Measurements from ENCODE around the gene ARSJ.

Gene ARSJ

DNA sequence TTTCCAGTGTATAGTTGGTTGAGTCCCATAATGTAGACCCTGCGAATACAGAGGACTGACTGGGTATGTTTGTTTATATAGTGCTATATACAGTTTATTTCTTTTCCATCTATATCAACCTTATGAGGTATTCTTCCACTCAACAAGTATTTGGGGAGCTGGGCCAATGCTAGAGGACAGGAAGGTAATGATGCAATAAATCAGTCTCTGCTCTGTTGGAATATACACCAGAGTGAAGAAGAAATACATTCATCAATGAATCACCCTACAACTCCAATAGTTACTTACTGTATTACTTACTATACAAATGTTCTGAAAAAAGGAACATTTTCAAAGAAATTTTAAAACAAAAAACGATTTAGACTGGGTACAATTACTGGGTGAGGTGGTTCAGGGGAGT is 2.1 kb upstream of the ARSJ start:
- Histone ChIP-seq H3K9me3 (ENCODE audit: control insufficient read depth, insufficient read depth, low read length) (no peaks in the 10 kb centered on the region), H3K27me3 (ENCODE audit: control insufficient read depth, insufficient read depth, low read length) (peaks cover 20% of the 10 kb centered on the region), H3K4me1 (ENCODE audit: control insufficient read depth, insufficient read depth, low read length) (peaks cover 6% of the 10 kb centered on the region), H3K4me3 (ENCODE audit: low read depth, low read length) (no peak overlapping the region), H3K36me3 (ENCODE audit: control insufficient read depth, insufficient read depth, low read length) (no peaks in the 10 kb centered on the region), H3K9ac (ENCODE audit: low read depth, low read length) (no peak overlapping the region)

- Histone ChIP-seq H3K27me3 (ENCODE audit: control insufficient read depth, insufficient read depth, low read length) (peaks cover 20% of the 10 kb centered on the region), H3K36me3 (ENCODE audit: control insufficient read depth, insufficient read depth, low read length) (no peaks in the 10 kb centered on the region), H3K9ac (ENCODE audit: low read depth, low read length) (peak overlapping the region; percentile 62), H3K4me1 (ENCODE audit: control insufficient read depth, insufficient read depth, low read length) (peaks cover 6% of the 10 kb centered on the region), H3K4me3 (ENCODE audit: low read depth, low read length) (peak overlapping the region; percentile 78), H3K9me3 (ENCODE audit: control insufficient read depth, insufficient read depth, low read length) (no peaks in the 10 kb centered on the region)
Observed at GRCh38 chr4:113979905-113980615, 613 bp upstream of the ARSJ start.

DNA sequence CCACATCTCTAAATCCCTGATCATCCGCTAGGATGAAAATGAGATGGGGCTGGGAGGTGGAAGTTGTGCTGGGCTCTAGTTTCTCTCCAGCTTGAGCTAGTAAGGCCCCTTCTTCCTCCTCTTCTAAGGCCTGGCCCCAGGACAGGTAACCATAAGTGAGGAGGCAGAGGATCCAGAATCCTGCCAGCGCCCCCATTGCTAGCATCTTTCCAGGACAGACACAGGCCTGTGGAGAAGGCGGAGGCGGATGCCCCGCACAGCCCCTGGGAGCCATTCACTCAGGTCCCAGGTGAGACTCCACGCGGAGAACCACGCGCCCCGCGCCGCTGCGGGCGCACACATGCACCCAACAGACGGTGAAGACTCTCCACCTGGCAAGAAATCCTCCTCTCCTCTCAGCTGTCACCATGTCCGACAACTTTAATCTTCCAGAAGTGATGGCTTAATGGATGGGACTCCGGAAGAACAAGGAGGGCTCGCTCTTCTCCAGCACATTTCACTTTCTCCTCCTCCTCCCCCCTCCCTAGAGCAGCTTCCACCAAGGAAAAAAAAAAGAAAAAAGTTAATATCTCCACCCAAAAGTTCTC is 793 bp downstream of the ARSJ start:
- peaks cover 6% of the 10 kb centered on the region for H3K4me1 ChIP-seq (ENCODE audit: control insufficient read depth, insufficient read depth, low read length)
- H3K9ac ChIP-seq (ENCODE audit: low read depth, low read length), result peak overlapping the region; percentile 62
- peak overlapping the region; percentile 78 for H3K4me3 ChIP-seq (ENCODE audit: low read depth, low read length)

DNA sequence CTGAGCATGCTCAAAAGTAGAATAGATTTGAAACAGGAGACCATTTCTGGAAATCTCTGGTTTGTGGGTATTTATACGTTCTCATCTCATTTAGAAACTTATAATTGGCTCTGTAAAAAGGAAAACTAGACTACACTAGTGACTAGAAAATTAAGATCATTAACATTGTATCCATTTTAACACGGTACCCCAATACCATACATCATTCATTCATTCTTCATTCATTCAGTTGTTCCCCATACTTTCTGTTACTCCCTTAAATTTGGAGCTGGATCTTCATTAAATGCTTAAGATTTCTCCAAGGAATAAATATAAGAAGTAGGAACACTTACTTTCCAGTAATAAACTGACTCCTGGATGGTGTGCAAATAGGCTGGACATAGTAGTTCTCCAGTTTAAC is 1.3 kb downstream of the ARSJ start:
- Histone ChIP-seq H3K36me3 (ENCODE audit: control insufficient read depth, insufficient read depth, low read length) (no peaks in the 10 kb centered on the region), H3K9me3 (ENCODE audit: control insufficient read depth, insufficient read depth, low read length) (no peaks in the 10 kb centered on the region), H3K27me3 (ENCODE audit: control insufficient read depth, insufficient read depth, low read length) (peaks cover 20% of the 10 kb centered on the region), H3K4me1 (ENCODE audit: control insufficient read depth, insufficient read depth, low read length) (peaks cover 6% of the 10 kb centered on the region), H3K4me3 (ENCODE audit: low read depth, low read length) (peak overlapping the region; percentile 78), H3K9ac (ENCODE audit: low read depth, low read length) (no peak overlapping the region)

More for the DNA sequence above, 793 bp downstream of the ARSJ start:
- Histone ChIP-seq H3K36me3 (ENCODE audit: control insufficient read depth, insufficient read depth, low read length) (no peaks in the 10 kb centered on the region), H3K9me3 (ENCODE audit: control insufficient read depth, insufficient read depth, low read length) (no peaks in the 10 kb centered on the region), H3K27me3 (ENCODE audit: control insufficient read depth, insufficient read depth, low read length) (peaks cover 20% of the 10 kb centered on the region)

DNA sequence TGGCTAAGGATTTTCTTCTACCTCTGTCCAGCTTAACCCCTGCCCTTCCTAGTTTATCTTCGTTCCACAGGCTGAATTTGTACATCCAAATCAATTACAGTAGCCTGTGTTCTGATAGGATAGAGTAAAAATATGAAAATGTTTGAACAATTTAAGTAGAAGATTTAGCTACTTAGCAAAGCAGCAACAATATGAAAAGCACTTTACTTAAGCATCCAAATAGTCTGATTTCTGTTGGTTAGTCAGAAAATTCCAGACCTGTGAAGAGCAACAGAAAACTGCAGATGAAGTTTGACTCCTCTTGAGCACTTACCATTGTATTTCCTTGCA is 2.0 kb downstream of the ARSJ start:
- Histone ChIP-seq H3K9ac (ENCODE audit: low read depth, low read length) (no peak overlapping the region), H3K9me3 (ENCODE audit: control insufficient read depth, insufficient read depth, low read length) (no peaks in the 10 kb centered on the region), H3K36me3 (ENCODE audit: control insufficient read depth, insufficient read depth, low read length) (no peaks in the 10 kb centered on the region), H3K27me3 (ENCODE audit: control insufficient read depth, insufficient read depth, low read length) (peaks cover 20% of the 10 kb centered on the region), H3K4me3 (ENCODE audit: low read depth, low read length) (no peak overlapping the region), H3K4me1 (ENCODE audit: control insufficient read depth, insufficient read depth, low read length) (peaks cover 6% of the 10 kb centered on the region)

DNA sequence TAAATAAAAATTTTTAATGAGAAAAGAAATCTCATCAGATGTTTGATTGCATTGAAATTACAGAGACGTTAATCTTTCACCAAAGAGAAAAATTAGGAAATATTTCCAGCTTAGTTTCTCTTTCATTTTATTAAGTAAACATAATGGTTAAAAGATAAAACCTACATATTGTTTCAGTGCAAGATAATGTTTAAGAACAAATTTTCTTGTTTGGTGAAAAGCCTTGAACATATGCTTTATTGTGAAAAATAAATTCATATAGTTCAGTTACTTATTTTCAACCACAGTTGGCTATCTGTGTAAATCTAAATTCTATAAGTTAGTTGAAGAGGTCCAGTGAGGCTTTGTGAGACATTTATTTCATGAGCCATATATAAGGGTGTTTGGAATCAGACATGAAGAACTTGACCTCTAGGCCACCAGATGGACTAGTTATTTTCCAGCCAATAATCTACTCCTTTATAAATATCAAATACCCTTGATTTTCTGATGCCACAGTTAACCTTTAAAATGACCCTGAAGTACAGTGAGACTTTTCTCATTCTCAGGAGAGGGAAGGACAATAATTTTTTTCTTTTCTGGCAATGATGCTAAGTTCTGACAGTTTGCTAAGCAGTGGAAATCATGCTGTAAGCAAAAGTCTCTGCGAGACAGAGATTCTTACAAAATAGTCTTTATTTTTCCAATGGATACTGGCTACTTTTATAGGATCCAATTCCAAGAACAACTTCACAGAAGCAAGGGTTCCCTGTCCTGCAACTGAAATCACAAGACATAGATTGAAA is 2.5 kb downstream of the ARSJ start:
- Histone ChIP-seq H3K4me1 (ENCODE audit: control insufficient read depth, insufficient read depth, low read length) (peaks cover 6% of the 10 kb centered on the region), H3K4me3 (ENCODE audit: low read depth, low read length) (no peak overlapping the region), H3K27me3 (ENCODE audit: control insufficient read depth, insufficient read depth, low read length) (peaks cover 20% of the 10 kb centered on the region), H3K9ac (ENCODE audit: low read depth, low read length) (no peak overlapping the region), H3K36me3 (ENCODE audit: control insufficient read depth, insufficient read depth, low read length) (no peaks in the 10 kb centered on the region), H3K9me3 (ENCODE audit: control insufficient read depth, insufficient read depth, low read length) (no peaks in the 10 kb centered on the region)

DNA sequence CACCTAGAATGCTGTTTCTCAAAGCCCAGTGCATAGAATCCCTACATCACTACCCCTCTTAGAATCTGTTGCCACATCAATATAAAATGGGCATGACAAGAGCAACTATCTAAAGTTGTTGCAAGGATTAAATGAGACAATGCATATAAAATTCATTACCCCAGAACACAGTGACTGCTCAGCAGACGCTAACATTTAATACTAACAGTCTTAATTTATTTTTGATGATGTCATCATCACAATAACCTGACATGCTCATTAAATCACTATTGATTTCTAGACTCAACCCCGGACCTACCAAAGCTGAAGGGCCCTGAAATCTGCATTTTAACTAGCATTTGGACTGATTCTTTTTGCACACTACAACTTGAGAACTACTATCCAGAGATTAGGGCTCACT is 3.9 kb downstream of the ARSJ start:
- Histone ChIP-seq H3K9ac (ENCODE audit: low read depth, low read length) (no peak overlapping the region), H3K4me1 (ENCODE audit: control insufficient read depth, insufficient read depth, low read length) (peaks cover 3% of the 10 kb centered on the region), H3K9me3 (ENCODE audit: control insufficient read depth, insufficient read depth, low read length) (no peaks in the 10 kb centered on the region), H3K27me3 (ENCODE audit: control insufficient read depth, insufficient read depth, low read length) (peaks cover 16% of the 10 kb centered on the region), H3K4me3 (ENCODE audit: low read depth, low read length) (no peak overlapping the region), H3K36me3 (ENCODE audit: control insufficient read depth, insufficient read depth, low read length) (no peaks in the 10 kb centered on the region)

DNA sequence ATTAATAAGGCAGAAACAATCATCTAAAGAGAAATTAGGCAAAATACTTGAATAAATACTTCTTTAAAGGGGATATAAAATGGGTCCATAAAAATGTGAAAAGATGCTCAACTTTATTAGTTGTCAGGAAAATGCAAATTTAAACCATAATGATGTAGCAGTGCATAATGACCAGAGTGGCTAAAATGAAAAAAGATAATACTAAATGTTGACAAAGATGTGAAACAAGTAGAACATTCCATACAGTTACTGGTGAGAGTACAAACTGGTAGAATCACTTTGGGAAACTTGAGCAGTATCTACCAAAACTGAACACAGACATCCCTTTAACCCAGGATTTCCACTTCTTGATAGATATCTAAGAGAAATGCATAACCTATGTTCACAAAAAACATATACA is 5.0 kb downstream of the ARSJ start:
- H3K4me3 ChIP-seq (ENCODE audit: low read depth, low read length), result no peak overlapping the region
- H3K4me1 ChIP-seq (ENCODE audit: control insufficient read depth, insufficient read depth, low read length), result no peaks in the 10 kb centered on the region
- H3K9ac ChIP-seq (ENCODE audit: low read depth, low read length), result no peak overlapping the region
- no peaks in the 10 kb centered on the region for H3K9me3 ChIP-seq (ENCODE audit: control insufficient read depth, insufficient read depth, low read length)
- no peaks in the 10 kb centered on the region for H3K36me3 ChIP-seq (ENCODE audit: control insufficient read depth, insufficient read depth, low read length)
- peaks cover 16% of the 10 kb centered on the region for H3K27me3 ChIP-seq (ENCODE audit: control insufficient read depth, insufficient read depth, low read length)

DNA sequence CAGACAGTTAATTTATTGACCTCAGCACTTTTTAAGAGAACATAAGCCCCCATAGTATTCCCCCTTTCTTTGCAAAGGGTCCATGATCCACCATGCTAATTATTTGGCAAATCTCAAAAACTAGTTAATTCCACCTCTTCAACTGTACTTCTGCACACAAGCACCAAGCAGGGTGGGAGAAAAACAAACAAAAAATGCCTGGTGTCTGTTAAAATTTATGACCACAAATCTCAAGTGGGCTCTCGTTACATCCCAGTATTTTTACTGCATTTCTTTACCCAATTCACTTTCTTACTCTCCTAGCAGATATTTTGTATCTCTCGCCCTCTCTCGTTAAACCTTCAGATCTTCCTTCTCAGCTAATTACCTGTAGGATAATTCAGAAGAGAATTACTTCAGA is 6.1 kb downstream of the ARSJ start:
- no peak overlapping the region for H3K9ac ChIP-seq (ENCODE audit: low read depth, low read length)
- no peak overlapping the region for H3K4me3 ChIP-seq (ENCODE audit: low read depth, low read length)
- H3K36me3 ChIP-seq (ENCODE audit: control insufficient read depth, insufficient read depth, low read length), result no peaks in the 10 kb centered on the region
- peaks cover 11% of the 10 kb centered on the region for H3K27me3 ChIP-seq (ENCODE audit: control insufficient read depth, insufficient read depth, low read length)
- no peaks in the 10 kb centered on the region for H3K4me1 ChIP-seq (ENCODE audit: control insufficient read depth, insufficient read depth, low read length)
- no peaks in the 10 kb centered on the region for H3K9me3 ChIP-seq (ENCODE audit: control insufficient read depth, insufficient read depth, low read length)

- H3K36me3 ChIP-seq (ENCODE audit: control insufficient read depth, insufficient read depth, low read length), result no peaks in the 10 kb centered on the region
Observed at GRCh38 chr4:113972781-113973180, 6.7 kb downstream of the ARSJ start.

DNA sequence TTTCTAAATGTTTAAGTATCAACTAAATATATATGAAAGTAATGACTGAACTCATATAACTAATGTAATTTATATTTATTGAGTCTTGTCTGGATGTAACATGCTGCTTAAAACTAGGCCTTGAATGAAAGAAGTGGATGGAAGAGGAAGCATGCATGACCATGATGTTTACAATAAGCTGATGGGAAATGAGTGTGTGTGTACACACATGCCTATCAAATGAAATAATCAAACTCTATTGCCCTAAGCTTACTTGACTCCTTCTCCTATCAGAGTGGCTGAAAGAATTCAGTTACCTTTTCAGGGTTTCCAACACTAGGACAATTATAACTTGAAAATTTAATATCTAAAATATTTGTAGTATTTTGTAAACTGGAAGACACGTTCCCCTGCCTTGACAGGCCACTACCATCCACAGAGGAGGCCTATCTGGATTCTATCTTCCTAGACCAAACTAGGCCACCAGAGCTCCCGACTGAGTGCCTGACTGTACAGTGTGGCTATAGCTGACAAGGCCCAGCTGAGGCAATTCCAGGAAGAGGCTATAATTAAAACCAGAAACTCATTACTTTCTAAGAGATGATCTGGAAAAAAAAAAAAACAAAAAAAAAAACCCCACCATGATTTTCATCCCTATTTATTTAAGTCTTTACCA is 7.6 kb downstream of the ARSJ start:
- Histone ChIP-seq H3K27me3 (ENCODE audit: control insufficient read depth, insufficient read depth, low read length) (no peaks in the 10 kb centered on the region), H3K9ac (ENCODE audit: low read depth, low read length) (no peak overlapping the region), H3K4me1 (ENCODE audit: control insufficient read depth, insufficient read depth, low read length) (no peaks in the 10 kb centered on the region), H3K36me3 (ENCODE audit: control insufficient read depth, insufficient read depth, low read length) (no peaks in the 10 kb centered on the region), H3K9me3 (ENCODE audit: control insufficient read depth, insufficient read depth, low read length) (no peaks in the 10 kb centered on the region), H3K4me3 (ENCODE audit: low read depth, low read length) (no peak overlapping the region)

More at GRCh38 chr4:113972781-113973180, 6.7 kb downstream of the ARSJ start:
- Histone ChIP-seq H3K27me3 (ENCODE audit: control insufficient read depth, insufficient read depth, low read length) (peaks cover 5% of the 10 kb centered on the region), H3K9ac (ENCODE audit: low read depth, low read length) (no peak overlapping the region), H3K4me3 (ENCODE audit: low read depth, low read length) (no peak overlapping the region), H3K9me3 (ENCODE audit: control insufficient read depth, insufficient read depth, low read length) (no peaks in the 10 kb centered on the region), H3K4me1 (ENCODE audit: control insufficient read depth, insufficient read depth, low read length) (no peaks in the 10 kb centered on the region)

All from iPS-15b (cell line).